ENCODE data around the gene IL6. TPM values are rescaled to one million over a fixed set of nuclear protein-coding genes. Genes with fewer than 3 reads are reported as not detected.

IL6 gene
- total and polyA plus RNA-seq, 9 of the 15 experiments (the other 6 are each of a cell fraction or from before 2014, with no cell fraction given), result 0.76 to 2.9 (median 1.5) TPM

DNA sequence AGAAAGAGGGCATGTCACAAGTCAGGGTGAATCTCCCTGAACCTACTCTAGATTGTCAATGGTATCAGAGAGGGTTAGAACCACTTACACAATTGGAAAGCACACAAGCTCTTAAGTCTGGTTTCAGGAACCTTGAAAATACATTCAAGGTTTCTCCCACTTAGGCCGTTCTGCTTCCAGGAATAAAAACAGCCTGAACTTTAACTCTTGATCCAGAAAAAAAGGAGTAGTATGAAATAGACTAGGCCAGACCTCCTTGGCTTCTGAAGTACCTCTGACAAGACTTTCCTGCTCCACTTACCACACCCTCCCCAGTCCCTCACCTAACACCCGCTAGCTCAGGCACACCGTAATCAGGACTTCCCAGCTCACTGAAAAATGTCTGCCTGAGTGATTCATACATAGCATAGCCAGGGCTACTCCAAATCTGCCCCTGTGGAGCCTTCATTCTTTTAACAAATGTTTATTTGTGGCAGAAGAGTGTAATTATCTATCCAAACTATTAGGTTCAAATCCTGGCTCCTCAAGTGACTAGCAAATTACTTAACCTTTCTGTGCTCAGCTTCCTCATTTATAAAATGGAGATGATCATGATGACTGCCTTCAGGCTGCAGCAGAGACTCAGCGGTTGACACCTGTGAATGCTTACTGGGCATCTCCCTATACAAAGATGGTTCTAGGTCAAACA lies 30.3 kb upstream of the IL6 start (continued):
- TF ChIP-seq, protein P1, sequence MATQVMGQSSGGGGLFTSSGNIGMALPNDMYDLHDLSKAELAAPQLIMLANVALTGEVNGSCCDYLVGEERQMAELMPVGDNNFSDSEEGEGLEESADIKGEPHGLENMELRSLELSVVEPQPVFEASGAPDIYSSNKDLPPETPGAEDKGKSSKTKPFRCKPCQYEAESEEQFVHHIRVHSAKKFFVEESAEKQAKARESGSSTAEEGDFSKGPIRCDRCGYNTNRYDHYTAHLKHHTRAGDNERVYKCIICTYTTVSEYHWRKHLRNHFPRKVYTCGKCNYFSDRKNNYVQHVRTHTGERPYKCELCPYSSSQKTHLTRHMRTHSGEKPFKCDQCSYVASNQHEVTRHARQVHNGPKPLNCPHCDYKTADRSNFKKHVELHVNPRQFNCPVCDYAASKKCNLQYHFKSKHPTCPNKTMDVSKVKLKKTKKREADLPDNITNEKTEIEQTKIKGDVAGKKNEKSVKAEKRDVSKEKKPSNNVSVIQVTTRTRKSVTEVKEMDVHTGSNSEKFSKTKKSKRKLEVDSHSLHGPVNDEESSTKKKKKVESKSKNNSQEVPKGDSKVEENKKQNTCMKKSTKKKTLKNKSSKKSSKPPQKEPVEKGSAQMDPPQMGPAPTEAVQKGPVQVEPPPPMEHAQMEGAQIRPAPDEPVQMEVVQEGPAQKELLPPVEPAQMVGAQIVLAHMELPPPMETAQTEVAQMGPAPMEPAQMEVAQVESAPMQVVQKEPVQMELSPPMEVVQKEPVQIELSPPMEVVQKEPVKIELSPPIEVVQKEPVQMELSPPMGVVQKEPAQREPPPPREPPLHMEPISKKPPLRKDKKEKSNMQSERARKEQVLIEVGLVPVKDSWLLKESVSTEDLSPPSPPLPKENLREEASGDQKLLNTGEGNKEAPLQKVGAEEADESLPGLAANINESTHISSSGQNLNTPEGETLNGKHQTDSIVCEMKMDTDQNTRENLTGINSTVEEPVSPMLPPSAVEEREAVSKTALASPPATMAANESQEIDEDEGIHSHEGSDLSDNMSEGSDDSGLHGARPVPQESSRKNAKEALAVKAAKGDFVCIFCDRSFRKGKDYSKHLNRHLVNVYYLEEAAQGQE (IDR thresholded peaks at IDR 0.05; ENCODE audit: borderline replicate concordance), result no peak
- TF ChIP-seq, protein P1 (CRISPR knock-in tag; IDR thresholded peaks at IDR 0.05; ENCODE audit: low read depth), result 0 out of 2 replicates have a peak, but pooled peaks have one; percentile 43
- no peak for TF ChIP-seq PRMT5 (CRISPR knock-in tag; IDR thresholded peaks at IDR 0.05)
- TF ChIP-seq BRCA1 (IDR thresholded peaks at IDR 0.05), result no peak
- TF ChIP-seq BRCA1 (CRISPR knock-in tag; IDR thresholded peaks at IDR 0.05), result no peak
- no peak for TF ChIP-seq ZNF408 (CRISPR knock-in tag; IDR thresholded peaks at IDR 0.05; ENCODE audit: low read depth)
- peak; percentile 56; the same call in 1 of the 2 replicates for TF ChIP-seq BACH1 (tag; IDR thresholded peaks at IDR 0.05)
- 0 out of 2 replicates have a peak, but pooled peaks have one; percentile 28 for TF ChIP-seq GABPA (tag; conservative IDR thresholded peaks at IDR 0.05; ENCODE audit: low read depth)
- TF ChIP-seq NFRKB (IDR thresholded peaks at IDR 0.05; ENCODE audit: low read depth), result peak; percentile 82; the same call in 1 of the 2 replicates
- TF ChIP-seq ZNF76 (CRISPR knock-in tag; IDR thresholded peaks at IDR 0.05; ENCODE audit: borderline replicate concordance), result 0 out of 2 replicates have a peak, but pooled peaks have one; percentile 20
- TF ChIP-seq ZKSCAN3 (CRISPR knock-in tag; IDR thresholded peaks at IDR 0.05), result no peak
- 0 out of 2 replicates have a peak, but pooled peaks have one; percentile 46 for TF ChIP-seq NFXL1 (CRISPR knock-in tag; IDR thresholded peaks at IDR 0.05)
- TF ChIP-seq ZNF75A (CRISPR knock-in tag; IDR thresholded peaks at IDR 0.05), result peak; percentile 63; the same call in 1 of the 2 replicates
- TF ChIP-seq, protein P2, sequence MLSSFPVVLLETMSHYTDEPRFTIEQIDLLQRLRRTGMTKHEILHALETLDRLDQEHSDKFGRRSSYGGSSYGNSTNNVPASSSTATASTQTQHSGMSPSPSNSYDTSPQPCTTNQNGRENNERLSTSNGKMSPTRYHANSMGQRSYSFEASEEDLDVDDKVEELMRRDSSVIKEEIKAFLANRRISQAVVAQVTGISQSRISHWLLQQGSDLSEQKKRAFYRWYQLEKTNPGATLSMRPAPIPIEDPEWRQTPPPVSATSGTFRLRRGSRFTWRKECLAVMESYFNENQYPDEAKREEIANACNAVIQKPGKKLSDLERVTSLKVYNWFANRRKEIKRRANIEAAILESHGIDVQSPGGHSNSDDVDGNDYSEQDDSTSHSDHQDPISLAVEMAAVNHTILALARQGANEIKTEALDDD (IDR thresholded peaks at IDR 0.05), result peak; percentile 89
- no peak for TF ChIP-seq FOXK1 (CRISPR knock-in tag; IDR thresholded peaks at IDR 0.05; ENCODE audit: borderline replicate concordance)
- TF ChIP-seq, protein P3, sequence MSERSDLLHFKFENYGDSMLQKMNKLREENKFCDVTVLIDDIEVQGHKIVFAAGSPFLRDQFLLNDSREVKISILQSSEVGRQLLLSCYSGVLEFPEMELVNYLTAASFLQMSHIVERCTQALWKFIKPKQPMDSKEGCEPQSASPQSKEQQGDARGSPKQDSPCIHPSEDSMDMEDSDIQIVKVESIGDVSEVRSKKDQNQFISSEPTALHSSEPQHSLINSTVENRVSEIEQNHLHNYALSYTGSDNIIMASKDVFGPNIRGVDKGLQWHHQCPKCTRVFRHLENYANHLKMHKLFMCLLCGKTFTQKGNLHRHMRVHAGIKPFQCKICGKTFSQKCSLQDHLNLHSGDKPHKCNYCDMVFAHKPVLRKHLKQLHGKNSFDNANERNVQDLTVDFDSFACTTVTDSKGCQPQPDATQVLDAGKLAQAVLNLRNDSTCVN (CRISPR knock-in tag; IDR thresholded peaks at IDR 0.05), result no peak
- TF ChIP-seq KDM1A (IDR thresholded peaks at IDR 0.05), result peak; percentile 66 to 73; a peak in 3 of 4 replicates
- TF ChIP-seq ZEB2 (IDR thresholded peaks at IDR 0.05), result 0 out of 2 replicates have a peak, but pooled peaks have one; percentile 46
- TF ChIP-seq SMARCA5 (IDR thresholded peaks at IDR 0.05), result no peak
- TF ChIP-seq TCF3 (CRISPR knock-in tag; IDR thresholded peaks at IDR 0.05), result peak; percentile 81
